HG03175 (cell line): ENCODE data around the gene CACNB1.

Experiments used
- ATAC-seq: cut with Tn5 transposase; IDR thresholded peaks from one replicate; pipeline ENCODE4 v1.9.1; 2021; ENCODE audit warnings: mild to moderate bottlenecking, moderate library complexity; ENCODE audit not compliant: unreplicated experiment

CACNB1 gene

DNA sequence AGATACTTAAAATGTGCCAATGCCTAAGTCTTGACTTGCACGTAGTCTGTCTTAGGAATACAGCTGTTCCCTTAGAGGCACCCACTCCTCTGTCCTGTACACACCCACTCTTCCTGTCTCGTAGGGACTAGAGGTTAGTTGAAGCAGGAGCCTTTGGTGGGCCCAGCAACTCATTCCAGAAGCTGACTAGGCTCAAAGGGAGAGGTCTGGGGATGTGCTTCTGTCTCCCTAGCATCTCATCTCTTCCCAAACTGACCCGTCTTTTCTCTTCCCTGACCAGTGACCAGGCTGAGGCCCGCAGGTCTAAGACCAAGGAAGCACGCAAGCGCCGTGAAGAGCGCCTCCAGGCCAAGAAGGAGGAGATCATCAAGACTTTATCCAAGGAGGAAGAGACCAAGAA is 6.8 kb upstream of the CACNB1 start:
- ATAC-seq: no peak

DNA sequence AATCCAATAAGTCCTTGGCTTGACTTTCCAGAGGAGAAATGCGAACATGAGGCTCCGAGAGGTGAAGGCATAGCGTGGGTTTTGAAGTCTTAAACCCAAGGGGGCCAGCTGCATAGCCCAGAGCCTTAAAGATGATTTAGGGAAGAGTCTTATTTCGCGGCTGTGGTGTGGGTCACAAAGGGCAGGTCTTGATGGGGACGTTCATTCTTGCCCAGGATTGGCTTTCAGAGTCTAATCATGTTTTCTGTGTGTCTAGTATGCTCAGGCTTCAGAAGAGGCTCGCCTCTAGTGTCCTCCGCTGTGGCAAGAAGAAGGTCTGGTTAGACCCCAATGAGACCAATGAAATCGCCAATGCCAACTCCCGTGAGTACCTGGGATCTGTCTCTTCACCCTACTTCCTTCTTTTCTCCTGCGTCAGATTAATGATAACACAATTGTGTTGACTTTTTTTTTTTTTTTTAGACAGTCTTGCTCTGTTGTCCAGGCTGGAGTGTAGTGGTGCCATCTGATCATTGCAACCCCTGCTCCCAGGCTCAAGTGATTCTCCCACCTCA is 3.6 kb upstream of the CACNB1 start:
- ATAC-seq: no peak

DNA sequence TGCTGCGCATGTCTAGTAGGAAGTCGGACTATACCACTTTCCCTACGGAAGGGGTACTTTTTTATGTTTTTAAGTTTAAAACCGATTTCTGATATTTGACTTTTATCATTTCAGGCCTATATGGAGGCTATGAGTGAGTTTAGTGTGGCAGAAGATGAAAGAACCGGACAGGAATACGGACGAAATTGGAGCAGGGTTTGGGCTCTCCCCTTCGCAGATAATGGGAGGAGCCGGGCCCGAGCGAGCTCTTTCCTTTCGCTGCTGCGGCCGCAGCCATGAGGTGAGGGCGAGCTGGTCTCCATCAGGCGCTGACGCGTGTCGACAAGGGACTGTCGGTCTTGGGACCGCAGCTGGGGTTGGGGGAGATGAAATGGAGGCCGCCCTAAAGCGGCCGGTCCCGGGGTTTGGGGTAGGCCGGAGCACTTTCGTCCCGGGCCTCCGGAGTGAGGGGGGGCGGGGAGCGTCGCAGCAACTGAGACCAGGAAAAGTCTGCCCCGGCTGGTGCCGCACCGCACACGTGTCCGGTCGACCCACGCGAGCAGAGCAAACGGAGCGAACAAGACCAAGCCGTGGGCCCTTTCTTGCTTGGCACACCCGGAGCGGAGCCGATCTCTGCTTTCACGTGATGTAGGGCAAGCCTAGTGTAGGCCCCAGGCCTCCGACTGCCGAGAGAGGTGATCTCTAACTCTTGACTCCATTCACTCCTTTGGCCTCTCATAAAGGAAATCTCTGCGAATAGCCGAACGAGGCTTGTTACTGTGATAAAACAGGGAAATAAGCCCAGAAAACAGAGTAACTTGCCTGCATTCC is 2.8 kb upstream of the CACNB1 start, which contains the start of gene RPL19:
RPL19 (plus strand) TSS at position 214 of the 810 bp plus-strand sequence; CDS start at position 276, 62 bp downstream.
- ATAC-seq: peak; percentile 67

DNA sequence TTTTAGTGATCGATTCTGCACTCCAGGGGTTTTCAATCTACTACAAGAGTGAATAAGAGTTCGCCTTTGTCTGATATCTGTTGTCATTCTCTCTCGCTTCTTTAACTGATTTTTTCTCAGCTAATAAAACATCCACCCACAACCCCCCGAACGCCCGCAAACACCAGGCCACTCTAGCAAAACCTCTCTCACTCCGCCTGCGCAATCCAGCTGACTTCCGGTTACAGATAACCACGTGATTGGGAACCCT is 2.3 kb upstream of the CACNB1 start:
- ATAC-seq: peak; percentile 71

GRCh38 chr17:39198186-39198566 is 707 bp upstream of the CACNB1 start:
- no peak for ATAC-seq

- no peak for ATAC-seq
Measured at GRCh38 chr17:39196808-39197291, 619 bp downstream of the CACNB1 start.

DNA sequence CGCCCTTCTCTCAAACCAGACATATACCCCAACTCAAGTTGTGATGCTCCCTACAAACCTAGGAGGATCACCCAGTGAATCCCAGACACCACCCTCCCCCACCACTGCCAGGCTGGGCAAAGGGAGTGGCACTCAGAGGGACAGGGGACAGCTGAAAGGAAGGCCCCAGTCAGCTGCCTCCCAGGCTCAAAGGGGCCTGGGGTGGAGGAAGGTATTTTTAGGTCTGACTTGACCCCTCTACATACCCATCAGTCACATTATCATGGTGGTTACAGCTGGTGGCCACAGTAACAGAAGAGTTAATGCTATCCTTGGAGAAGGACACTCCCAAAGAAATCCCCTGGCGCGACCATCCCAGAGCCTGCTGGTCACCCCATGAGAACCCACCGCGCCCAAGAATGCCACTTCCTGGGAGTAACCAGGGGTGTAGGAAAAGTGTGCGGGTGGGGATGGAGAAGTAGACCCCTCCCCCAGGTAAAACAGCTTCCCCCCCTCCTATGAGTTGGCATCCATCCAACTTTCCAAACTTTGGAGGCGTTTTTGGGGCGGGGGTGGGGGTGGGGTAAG is 1.1 kb downstream of the CACNB1 start:
- ATAC-seq: no peak

GRCh38 chr17:39195568-39196160 is 1.8 kb downstream of the CACNB1 start:
- no peak for ATAC-seq

DNA sequence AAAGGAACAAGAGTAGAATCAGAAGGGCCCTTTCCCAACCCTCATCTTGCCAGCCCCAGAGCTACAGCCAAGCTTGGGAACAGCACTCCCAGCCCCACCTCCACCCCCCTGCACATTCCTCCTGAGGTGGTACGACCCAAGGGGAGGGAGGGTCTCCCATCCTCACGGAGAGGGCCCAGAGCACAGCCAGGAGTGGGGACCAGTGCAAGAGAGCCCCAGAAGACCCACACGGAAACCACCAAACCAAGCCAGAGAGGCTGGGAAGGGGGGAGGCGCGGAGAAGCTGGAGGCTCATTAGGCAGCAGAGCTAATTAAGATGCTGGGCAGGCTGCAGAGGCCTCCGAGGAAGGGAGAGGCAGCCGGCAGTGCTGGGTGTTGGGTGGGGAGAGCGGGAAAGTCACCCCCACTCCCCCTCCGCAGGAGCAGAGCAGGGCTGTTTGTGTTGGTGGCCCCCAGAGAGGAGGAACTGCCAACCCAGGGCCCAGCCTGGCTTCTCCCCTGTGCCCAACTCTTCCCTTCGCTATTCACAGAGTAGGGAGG is 2.4 kb downstream of the CACNB1 start:
- no peak for ATAC-seq

- ATAC-seq: no peak
Measured at GRCh38 chr17:39194089-39194984, 3.1 kb downstream of the CACNB1 start.

DNA sequence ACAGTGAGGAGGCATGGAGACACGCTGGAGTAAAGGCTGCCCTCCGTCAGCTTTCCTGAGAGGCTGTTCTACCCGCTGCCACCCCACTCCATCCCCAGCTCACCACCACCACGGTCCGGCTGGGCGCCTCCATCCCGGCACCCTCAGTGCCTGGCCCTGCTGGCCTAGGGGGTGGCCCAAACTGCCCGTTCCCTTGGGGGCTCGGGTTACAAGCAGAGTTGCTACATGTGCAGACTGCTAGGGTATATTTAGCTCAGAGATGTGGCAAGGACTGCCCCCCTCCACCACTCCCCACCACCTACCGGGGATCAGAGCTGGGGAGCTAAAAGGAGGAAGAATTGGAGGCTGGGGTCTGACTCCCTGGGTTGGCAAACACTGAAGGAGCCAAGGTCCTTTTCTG is 4.1 kb downstream of the CACNB1 start:
- no peak for ATAC-seq

DNA sequence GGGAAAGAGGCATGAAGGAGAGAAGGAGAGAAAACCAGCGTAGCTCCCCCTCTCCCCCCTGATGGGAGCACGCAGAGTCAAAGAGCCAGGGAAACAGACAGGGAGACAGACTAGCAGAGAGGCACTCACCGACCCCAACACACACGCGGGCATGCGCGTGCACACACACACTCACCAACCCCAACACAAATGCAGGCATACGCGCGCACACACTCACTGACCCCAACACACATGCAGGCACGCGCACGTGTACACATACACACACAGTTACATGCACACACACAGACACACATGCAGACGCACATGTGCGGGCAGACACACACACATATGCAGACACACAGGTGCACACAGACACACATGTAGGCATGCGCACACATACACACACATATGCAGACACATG is 4.6 kb downstream of the CACNB1 start:
- ATAC-seq: no peak

DNA sequence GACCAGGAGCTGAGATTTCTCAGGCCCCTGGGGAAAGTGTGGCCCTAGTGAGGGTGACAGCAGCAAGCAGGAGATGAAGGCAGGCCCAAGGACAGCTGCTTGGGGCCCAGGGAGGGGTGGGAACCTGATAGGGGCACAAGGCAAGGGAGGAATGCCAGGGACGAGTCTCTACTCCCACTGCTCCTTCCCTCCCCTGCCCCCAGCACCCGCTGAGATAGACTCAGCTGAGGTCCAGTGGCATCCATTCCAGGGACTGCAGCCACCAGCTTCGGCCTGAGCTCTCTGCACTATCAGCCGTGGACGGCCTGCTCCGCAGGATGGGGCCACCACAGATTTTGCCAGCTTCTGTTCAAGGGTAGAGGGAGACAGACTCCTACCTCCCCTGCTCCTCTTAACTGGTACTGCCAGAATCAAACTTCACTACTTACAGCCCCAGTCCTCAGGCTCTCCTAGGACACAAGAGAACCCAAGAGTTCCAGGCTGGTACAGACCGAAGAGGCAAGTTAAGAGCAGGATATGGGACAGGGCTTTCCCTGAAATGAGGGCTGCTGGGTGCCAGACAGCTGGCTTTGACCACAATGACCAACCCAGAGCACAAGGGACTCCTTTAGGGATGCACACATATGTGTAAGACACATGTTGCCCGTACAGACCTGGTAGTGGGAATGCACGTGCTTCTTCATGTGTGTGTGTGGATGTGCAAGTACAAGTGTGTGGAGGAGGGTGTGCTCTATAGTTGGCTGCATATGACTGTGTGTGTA is 5.5 kb downstream of the CACNB1 start:
- ATAC-seq: no peak

GRCh38 chr17:39187152-39187830 is 10.2 kb downstream of the CACNB1 start:
- no peak for ATAC-seq

DNA sequence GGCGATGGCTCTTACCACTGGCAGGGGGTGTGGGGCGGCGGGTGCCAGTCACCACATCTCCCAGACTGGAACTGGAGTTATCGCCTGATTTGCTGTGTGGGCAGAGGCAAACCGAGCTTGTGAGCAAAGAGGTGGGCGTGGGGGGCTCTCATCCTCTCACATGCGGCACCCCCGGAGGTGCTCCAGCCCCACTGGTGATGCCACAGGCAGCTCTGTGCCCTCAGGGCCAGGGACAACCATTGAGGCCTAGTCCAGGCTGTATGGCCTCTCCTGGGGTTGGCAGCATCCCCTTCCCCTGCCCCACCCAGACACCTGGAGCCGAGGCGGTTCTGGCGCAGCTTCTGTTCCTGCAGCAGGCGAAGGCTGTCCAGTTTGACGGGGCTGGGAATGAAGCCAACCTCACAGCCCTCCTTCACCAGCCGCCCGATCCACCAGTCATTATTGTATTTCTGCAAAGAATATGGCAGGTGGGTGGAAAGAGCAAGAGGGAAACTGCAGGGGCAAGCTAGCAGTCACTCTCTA is 10.9 kb downstream of the CACNB1 start:
- ATAC-seq: no peak

- ATAC-seq: no peak
Measured at GRCh38 chr17:39183720-39184119, 13.7 kb downstream of the CACNB1 start.

- no peak for ATAC-seq
Measured at GRCh38 chr17:39183045-39183444, 14.4 kb downstream of the CACNB1 start.

- ATAC-seq: no peak
Measured at GRCh38 chr17:39181303-39181702, 16.2 kb downstream of the CACNB1 start.

DNA sequence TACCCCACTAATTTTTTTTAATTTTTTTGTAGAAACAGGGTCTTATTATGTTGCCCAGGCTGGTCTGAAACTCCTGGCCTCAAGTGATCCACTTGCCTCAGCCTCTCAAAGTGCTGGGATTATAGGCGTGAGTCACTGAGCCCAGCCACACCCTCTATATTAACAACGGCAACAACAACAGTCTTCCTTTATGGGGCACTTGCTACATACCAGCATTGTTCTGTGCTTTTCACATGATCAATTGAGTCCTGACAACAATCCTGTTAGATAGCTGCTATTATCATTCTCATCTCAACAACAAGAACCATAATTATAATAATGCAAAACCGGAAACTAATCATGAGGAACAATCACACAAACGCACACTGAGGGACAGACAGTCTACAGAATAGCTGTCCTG is 18.9 kb downstream of the CACNB1 start:
- ATAC-seq: no peak
